HEK293T (cell line): ENCODE results near the gene NODAL.

Experiments
- FOXK2 ChIP-seq: fragments of 450-650 bp; IDR thresholded peaks from 2 replicates; pipeline ENCODE4 v1.6.1; 2016; ENCODE audit warnings: mild to moderate bottlenecking
- FOXM1 ChIP-seq: fragments of 450-650 bp; IDR thresholded peaks from 2 replicates; pipeline ENCODE4 v1.6.1; 2017; ENCODE audit warnings: mild to moderate bottlenecking, borderline replicate concordance
- SP1 ChIP-seq: fragments of 450-650 bp; IDR thresholded peaks from 2 replicates; pipeline ENCODE4 v1.6.1; 2017

GRCh38 chr10:70432561-70433263 lies 8.8 kb downstream of the NODAL start:
- TF ChIP-seq SP1 (no peak), FOXM1 (no peak), FOXK2 (no peak)
